DMS114 treated with DMSO at 0.1 percent for 48 hours (cell line): Measurements from ENCODE around the gene RASA1.

Source experiments
- DNase-seq: peaks from one replicate; lab custom pipeline; 2025; ENCODE audit not compliant: unreplicated experiment; lab: John Stamatoyannopoulos, UW

RASA1 gene

DNA sequence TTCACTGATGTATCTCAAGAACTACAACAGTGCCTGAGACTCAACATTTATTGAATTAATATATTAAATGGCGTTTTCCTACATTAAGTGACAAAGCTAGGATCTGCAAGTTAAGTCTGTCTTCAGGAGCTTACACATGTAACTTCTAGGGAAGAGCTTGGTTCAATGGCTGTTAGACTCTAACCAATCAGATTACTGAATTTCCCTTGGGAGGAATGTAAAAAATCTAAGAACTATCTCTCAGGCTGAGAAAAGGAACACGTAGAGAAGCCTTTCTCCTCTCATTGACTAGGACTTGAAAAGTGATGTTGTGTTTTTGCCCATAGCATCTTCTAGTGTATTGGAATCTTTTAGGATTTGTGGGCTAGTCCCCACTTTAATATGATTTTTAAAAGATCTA, 91.4 kb downstream of the RASA1 start:
- no peak for DNase-seq

GRCh38 chr5:87360132-87360531, 92.4 kb downstream of the RASA1 start:
- no peak for DNase-seq

- DNase-seq = no peak
Observed at GRCh38 chr5:87361031-87361445, 93.4 kb downstream of the RASA1 start.

GRCh38 chr5:87361536-87362213, 94.0 kb downstream of the RASA1 start:
- no peak for DNase-seq

- DNase-seq = no peak
Observed at GRCh38 chr5:87367243-87367642, 99.6 kb downstream of the RASA1 start.

DNA sequence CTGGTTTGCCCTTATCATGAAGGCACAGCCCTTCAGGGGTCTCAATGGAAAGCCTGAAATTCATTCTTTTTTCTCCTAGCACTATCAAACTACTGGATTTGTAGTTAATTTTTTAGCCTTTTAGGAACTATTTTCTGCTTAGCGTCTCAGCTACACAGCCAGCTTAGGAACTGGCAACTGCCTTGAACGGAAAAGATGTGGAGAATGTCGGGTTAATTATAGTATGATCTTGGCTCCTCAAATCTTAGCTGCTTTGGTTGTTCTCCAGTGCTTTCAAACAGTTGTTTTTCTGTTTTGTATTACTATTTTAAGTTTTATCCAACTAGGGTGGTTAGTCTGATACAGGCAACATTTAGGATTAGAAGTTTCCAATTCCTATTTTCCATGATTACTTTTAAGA, 100.9 kb downstream of the RASA1 start:
- no peak for DNase-seq

- no peak for DNase-seq
Observed at GRCh38 chr5:87369431-87369830, 101.7 kb downstream of the RASA1 start.

- no peak for DNase-seq
Observed at GRCh38 chr5:87372705-87373104, 105.0 kb downstream of the RASA1 start.

DNA sequence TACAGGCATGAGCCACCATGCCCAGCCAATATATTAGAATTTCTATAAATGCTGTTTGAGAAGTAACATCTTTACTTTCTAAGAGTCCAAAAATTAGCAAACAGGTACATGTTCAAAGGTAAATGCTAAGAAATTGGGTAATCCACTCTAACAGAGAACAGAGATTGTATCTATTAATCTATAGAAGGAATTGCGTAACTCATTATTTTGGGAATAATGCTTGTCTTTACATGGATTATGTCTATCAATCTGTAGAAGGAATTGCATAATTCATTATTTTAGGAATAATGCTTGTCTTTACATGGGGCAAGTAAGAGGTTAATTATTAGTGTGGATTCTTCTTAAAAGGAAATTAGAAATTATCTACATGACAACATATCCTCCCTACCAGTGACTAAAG, 114.5 kb downstream of the RASA1 start:
- DNase-seq = no peak

DNA sequence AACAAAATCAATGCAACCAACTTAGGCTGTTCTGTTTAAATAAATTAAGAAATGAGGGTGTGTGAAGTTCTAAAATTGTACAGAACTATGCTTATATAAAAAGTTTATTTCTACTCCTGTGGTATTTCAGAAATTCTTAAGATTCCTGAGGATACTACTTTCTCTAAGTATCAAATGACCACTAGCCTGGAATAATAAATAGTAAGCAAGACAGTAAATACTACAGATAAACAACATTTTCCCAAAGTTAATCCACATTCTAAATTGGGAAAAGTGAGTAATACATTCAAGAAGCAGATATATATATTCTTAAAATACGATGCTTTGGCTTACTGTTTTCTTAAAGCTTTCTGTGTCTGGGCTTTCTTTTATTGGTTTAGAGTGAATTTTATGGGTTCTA, 115.5 kb downstream of the RASA1 start:
- no peak for DNase-seq

- no peak for DNase-seq
Observed at GRCh38 chr5:87385802-87386201, 118.1 kb downstream of the RASA1 start.

- DNase-seq = no peak
Observed at GRCh38 chr5:87388129-87388528, 120.4 kb downstream of the RASA1 start.

DNA sequence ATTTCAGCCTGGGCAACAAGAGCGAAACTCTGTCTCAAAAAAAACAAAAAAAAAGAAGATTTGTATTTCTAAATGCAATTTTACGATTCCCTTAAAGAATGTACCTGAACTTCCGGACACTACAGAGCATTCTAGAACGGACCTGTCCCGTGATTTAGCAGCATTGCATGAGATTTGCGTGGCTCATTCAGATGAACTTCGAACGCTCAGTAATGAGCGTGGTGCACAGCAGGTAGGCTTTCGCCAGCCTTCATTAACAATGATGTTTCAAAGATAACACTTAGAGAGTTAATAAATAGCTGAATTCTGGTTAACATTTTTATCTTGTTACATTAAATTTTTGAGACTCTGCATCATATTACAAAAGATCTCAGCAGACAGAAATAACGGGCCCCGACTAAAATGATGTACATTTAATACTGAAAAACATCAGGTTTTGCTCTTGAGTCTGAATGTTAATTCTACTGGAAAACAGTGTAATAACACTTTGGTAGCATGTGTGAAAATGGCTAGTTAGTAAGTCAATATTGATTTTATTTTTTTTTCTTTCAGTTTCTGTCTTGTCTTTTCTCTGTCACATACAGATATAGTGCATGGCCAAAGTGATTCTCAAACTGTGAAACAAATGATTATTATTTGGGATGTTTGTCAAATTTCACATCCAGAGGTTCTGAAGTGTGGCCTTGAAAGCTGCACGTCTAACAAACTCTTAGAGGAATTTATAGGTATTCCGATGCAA, 121.8 kb downstream of the RASA1 start:
- no peak for DNase-seq

GRCh38 chr5:87390075-87390474, 122.4 kb downstream of the RASA1 start:
- DNase-seq = no peak

GRCh38 chr5:87390576-87391199, 123.0 kb downstream of the RASA1 start:
- no peak for DNase-seq

DNA sequence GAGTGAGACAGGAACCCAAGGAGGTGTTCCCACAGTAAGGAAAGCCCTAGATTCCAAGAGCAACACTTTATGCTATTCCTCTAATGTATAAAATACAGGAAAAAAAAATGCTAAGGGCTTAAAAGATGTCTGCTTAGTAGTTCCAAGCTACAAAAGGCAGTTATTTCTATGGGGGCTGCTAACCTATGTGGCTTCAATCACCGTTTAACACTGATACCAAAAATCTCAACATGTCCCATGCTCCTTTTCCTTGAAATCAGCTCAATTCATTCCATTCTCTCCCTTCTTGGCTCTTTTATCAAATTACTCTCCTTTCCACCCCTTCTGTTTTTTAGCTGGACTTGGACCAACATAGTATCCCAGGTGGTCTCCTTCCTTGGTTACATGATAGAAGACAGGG, 124.5 kb downstream of the RASA1 start:
- no peak for DNase-seq

DNA sequence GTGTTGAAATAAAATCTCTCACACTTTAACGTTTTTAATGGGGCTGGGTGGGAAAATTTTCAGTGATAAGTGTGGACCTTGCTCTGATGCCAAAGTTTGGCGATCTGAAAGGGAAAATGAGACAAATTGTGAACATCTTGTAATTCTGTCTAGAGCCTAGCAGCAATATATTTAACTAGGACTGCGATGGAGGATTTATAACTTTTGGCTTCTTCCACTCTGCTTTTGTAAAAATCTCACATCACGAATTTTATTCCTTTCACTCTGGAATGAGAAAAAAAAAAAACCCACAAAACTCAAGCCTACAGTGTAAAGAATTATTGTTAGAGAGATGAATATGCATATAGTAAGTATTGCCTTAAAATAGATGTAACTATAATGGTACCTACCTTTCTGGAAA, 125.1 kb downstream of the RASA1 start:
- DNase-seq = no peak

DNA sequence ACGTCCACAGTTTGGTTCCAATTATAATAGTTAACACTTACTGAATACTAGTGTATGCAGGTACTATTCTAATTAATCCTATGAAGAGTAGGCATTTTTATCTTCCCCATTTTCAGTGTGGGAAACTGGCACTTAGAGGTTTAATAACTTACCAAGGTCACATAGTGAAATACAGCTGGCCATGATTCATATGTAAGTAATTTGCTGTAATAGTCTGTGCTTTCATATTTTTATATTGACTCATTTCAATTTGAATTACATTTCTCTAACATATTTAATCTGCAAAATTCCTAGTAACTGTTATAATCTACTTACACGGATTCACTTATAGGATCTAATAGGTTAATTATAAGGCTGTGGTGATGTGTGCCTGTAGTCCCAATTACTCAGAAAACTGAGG, 125.6 kb downstream of the RASA1 start:
- DNase-seq = no peak

DNA sequence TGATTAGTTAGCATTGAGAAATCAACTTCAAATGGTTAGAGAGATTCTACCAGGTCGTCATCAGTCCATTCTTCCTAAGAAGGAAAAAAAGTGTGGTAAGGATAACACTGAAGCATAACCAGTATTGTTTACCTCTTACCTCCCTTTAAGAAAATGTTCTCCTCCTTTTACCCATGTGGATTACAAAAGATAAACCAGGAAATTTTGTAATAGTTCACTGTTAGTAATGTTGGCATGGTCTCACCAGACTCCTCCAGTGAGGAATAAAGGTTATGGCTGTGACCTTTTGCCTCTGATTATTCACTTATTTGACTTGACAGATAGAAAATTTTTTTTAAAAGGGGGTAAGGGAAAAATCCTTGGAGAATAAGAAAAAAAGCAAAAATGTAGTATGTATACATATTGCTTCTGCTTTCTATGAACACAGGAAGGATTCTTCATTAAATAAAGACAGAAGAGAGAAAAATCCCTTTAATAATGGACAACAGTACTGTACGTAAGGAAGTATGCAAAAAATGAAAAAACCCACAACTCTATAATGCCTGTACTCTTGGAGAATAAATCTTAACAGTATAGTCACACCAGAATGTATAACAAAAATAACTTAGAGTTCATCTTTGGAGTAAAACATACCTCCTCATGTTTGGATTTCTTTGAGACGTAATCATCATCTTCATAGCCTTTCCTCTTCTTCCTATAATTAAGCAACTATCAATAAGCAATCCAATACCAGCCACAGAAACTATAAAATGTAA, 126.9 kb downstream of the RASA1 start:
- DNase-seq = no peak

DNA sequence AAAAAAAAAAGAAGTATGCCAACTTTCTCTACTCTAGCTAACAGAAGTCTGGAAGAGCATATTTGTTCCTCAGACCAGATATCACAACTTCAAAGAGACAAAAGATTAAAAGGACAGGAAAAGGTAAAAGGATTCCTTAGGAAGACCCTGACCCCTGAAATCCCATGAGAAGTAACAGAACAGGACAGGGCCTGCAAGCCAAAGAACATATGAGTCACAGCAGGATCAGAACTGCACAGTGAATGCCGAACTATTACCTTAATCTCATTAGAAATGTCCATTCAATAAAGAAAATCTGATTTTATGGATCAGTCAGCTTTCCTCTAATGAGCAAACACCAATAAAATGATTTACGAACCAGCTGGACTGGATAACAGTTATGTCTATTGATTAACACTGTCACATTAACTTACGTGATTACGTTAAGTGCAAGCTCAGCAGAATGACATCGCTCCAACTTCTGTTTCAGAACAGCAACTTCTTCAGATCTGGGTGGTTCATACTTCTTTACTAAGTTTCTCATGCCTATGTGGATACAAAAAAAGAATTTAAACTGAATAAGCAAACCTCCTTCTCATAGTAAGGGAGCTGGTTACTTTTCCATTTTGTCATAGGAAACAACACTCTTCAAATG, 131.4 kb downstream of the RASA1 start:
- DNase-seq = no peak

DNA sequence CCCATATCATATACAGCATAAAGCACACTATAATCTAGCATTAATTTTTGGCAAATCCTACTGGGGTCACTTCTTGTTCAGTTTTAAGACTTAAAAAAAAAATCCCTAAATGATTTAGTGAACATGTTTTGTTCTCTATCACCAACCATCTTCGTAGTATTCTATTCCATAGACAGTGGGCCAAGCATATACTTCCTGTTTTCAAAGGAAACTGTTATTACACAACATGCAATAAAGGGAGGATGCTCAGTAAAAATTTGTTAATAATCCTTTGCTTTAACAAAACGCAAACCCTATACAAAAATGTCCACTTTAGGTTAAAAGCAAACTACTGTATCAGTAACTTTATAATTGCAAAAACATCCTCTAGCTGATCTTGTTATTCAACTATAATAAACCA, 132.0 kb downstream of the RASA1 start:
- no peak for DNase-seq
